ENCODE results near the gene UBE2E1. TPM values are rescaled to one million over a fixed set of nuclear protein-coding genes. Genes with fewer than 3 reads are reported as not detected.

The UBE2E1 gene
- total and polyA plus RNA-seq, 11 donors: 43.7 to 97.1 (median 65.0) TPM

GRCh38 chr3:23913873-23914743 lies 108.4 kb downstream of the UBE2E1 start:
- Histone ChIP-seq H3K4me1 (peaks cover 7 to 35% (median 24%) of the 10 kb centered on the region in 12 donors), H3K27ac (no peak overlapping the region), H3K36me3 (peaks cover 0 to 34% (median 30%) of the 10 kb centered on the region in 9 donors), H3K9me3 (no peaks in the 10 kb centered on the region), H3K27me3 (no peaks in the 10 kb centered on the region), H3K4me3 (no peak overlapping the region)
- TF ChIP-seq POLR2A (IDR thresholded peaks at IDR 0.05): no peak
- no peak for TF ChIP-seq CTCF (IDR thresholded peaks at IDR 0.05)
- ATAC-seq (no peak), DNase-seq (no peak)
- intact Hi-C loops (cut with DNase I): no loop called here
- WGBS, 4 donors: 83 to 84% (median 83%) methylated on average over 3 of the region's 3 CpGs

GRCh38 chr3:23915537-23916108 lies 109.9 kb downstream of the UBE2E1 start:
- Histone ChIP-seq H3K27me3 (no peaks in the 10 kb centered on the region), H3K9me3 (no peaks in the 10 kb centered on the region), H3K4me1 (peaks cover 7 to 47% (median 25%) of the 10 kb centered on the region in 12 donors), H3K4me3 (peak overlapping the region in 10 of 12 donors; percentile 76 to 99 (median 85)), H3K36me3 (peaks cover 0 to 35% (median 32%) of the 10 kb centered on the region in 9 donors), H3K27ac (peak overlapping the region in 3 of 12 donors; percentile 94 to 96 (median 94))
- intact Hi-C loops (cut with DNase I): loop anchor here in 3 of 10 donors (2.0 kb wide), 2 partner anchors 29 to 31 kb away; partner anchors contain the start of gene NR1D2 (in 2 of the 3)
- DNase-seq (no peak), ATAC-seq (no peak)
- TF ChIP-seq CTCF (IDR thresholded peaks at IDR 0.05) (no peak), POLR2A (IDR thresholded peaks at IDR 0.05) (no peak)
- 56 to 63% (median 61%) methylated on average over 7 of the region's 7 CpGs for WGBS, 4 donors

- ATAC-seq (peak; percentile 32 to 67 (median 52)), DNase-seq (peak in 1 of 5 donors; percentile 57)
- Histone ChIP-seq H3K9me3 (no peaks in the 10 kb centered on the region), H3K27ac (peak overlapping the region; percentile 31 to 96 (median 90)), H3K4me1 (peaks cover 7 to 48% (median 25%) of the 10 kb centered on the region in 12 donors), H3K4me3 (peak overlapping the region; percentile 76 to 99 (median 85)), H3K36me3 (peaks cover 0 to 35% (median 34%) of the 10 kb centered on the region in 9 donors), H3K27me3 (no peaks in the 10 kb centered on the region)
- intact Hi-C loops (cut with DNase I): loop anchor here in 3 of 10 donors (2.0 kb wide), 2 partner anchors 28 to 30 kb away; partner anchors contain the start of gene NR1D2 (in 2 of the 3)
- WGBS, 4 donors: 1 to 2% (median 2%) methylated on average over 22 to 48 of the region's 48 CpGs
- TF ChIP-seq POLR2A (IDR thresholded peaks at IDR 0.05) (no peak), CTCF (IDR thresholded peaks at IDR 0.05) (no peak)
These were observed 110.6 kb downstream of the UBE2E1 start for GRCh38 chr3:23916152-23916885.
